GM21619 (cell line): ENCODE data around the gene BHLHE41.

Experiments used
- ATAC-seq: cut with Tn5 transposase; IDR thresholded peaks from one replicate; pipeline ENCODE4 v1.9.1; 2021; ENCODE audit not compliant: unreplicated experiment

BHLHE41 gene

GRCh38 chr12:26116829-26117715 lies 7.8 kb downstream of the BHLHE41 start:
- ATAC-seq: no peak

- no peak for ATAC-seq
Measured at GRCh38 chr12:26114720-26115401, 10.0 kb downstream of the BHLHE41 start.

GRCh38 chr12:26113853-26114719 lies 10.8 kb downstream of the BHLHE41 start:
- peak; percentile 67 for ATAC-seq

GRCh38 chr12:26113181-26113654 lies 11.6 kb downstream of the BHLHE41 start:
- no peak for ATAC-seq

GRCh38 chr12:26112703-26113147 lies 12.1 kb downstream of the BHLHE41 start:
- no peak for ATAC-seq

GRCh38 chr12:26112232-26112631 lies 12.6 kb downstream of the BHLHE41 start:
- no peak for ATAC-seq

GRCh38 chr12:26109343-26109881 lies 15.4 kb downstream of the BHLHE41 start:
- ATAC-seq: no peak

GRCh38 chr12:26108915-26109314 lies 15.9 kb downstream of the BHLHE41 start:
- ATAC-seq: no peak

GRCh38 chr12:26106347-26106746 lies 18.5 kb downstream of the BHLHE41 start:
- ATAC-seq: no peak

- no peak for ATAC-seq
Measured at GRCh38 chr12:26102953-26103352, 21.9 kb downstream of the BHLHE41 start.

GRCh38 chr12:26101763-26102162 lies 23.1 kb downstream of the BHLHE41 start:
- no peak for ATAC-seq

GRCh38 chr12:26101350-26101734 lies 23.5 kb downstream of the BHLHE41 start:
- no peak for ATAC-seq

GRCh38 chr12:26100666-26101349 lies 24.0 kb downstream of the BHLHE41 start:
- ATAC-seq: no peak

- peak; percentile 80 for ATAC-seq
Measured at GRCh38 chr12:26097046-26097878, 27.6 kb downstream of the BHLHE41 start.

- ATAC-seq: no peak
Measured at GRCh38 chr12:26096036-26096435, 28.8 kb downstream of the BHLHE41 start.

GRCh38 chr12:26095186-26095585 lies 29.7 kb downstream of the BHLHE41 start:
- ATAC-seq: no peak

- ATAC-seq: no peak
Measured at GRCh38 chr12:26092346-26093105, 32.3 kb downstream of the BHLHE41 start.

- no peak for ATAC-seq
Measured at GRCh38 chr12:26091822-26092221, 33.0 kb downstream of the BHLHE41 start.
